COLO829 (cell line): ENCODE measurements around the gene UGGT1.
"Not testable (repeated sequence)": the region's sequence is repeated elsewhere in the genome, so short reads cannot be mapped to it uniquely, and the experiment has no call there.

Source experiments
- DNase-seq: peaks from one replicate; pipeline ENCODE4 v3.0.0; 2012; ENCODE audit warnings: low spot score

Gene UGGT1

DNA sequence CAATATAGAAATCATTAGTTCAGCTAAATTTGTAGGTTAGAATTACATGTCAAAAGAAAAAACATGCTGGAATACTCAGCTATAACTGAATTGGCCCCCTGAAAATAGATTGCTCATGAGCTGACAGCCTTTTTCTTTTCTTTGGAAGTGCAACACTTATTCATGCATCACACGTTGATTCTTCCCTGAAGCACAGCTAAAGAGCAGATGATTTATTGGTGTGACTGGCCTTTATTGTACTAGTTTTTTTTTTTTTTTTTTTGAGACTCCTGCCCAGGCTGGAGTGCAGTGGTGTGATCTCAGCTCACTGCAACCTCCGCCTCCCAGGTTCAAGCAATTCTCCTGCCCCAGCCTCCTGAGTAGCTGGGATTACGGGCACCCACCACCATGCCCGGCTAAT, 83.1 kb downstream of the UGGT1 start:
- DNase-seq: not testable (repeated sequence)

DNA sequence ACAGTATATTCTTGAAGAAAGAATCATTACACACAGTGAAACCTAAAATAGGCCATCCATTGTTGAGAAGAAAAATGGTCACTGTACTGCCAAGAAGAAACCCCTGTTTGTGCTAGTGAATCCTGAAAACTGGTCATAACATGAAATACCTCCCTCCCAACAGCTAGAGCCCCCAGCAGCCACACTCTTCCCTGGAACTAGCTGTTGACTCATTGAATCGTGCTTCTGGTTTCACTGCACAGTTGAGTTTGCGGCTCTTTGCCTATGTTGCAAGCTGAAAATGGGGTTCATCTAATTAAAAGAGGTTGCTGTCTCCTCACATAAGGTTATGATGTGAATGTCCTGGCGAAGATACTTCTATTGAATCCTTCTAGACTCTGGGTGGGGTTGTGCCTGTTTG, 86.3 kb downstream of the UGGT1 start:
- DNase-seq: no peak

DNA sequence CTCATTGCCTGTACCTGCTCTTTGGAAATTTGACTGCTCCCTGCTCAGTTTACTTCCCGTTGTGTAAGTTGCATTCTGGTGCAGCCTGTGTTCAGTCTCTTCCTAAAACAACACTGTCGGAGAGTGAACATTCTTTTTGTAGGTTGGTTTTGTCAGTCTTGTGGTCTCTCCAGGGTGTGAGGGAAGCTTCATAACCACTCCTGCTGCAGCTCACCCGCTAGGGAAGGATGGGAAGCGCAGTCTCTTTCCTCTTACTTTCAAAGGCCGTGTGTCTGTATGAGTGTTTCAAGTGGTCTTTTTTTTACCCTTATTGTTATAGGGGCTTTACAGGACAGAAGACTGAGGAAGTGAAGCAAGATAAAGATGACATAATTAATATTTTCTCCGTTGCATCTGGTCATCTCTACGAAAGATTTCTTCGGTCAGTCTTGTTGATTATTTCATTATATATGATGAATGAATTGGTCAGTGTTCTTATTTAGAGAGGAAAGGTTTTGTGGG, 87.2 kb downstream of the UGGT1 start:
- no peak for DNase-seq

DNA sequence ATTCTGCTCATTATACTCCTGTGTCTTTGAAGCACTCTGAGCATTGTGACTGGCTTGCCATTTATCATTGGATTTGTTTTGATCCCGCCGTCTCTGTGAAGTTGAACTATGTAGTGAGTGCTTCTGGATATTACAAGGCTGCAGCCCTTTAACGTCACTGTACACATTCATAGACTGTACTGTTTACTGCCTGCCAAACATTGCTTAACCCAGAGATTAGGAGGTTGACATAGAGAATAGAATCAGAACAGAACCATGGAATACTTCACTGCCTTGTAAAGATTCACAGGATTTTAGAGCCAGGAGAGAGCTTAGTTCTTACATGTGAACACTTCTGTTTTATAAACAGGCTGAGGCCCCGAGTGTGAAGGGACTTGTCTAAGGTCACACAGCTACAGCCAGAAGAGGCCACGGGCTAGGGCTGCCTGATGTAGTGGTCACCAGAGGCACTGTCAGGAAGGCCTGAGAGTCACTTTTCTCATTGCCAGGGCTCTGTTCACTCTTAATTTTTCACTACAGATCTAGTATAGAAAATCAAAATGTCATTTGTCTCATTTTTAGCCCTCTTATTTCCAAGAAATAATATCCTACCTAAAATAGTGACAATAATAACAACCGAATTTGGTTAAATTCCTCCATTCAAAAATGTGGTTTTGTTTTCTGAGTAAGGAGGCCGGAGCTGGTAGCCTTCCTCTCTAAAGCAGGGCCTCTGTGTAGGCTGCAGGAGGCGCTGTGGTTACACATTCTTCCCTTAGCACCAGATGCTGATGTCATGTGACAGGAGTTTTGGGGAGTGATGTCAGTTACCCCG, 87.9 kb downstream of the UGGT1 start:
- peak; percentile 18 for DNase-seq

DNA sequence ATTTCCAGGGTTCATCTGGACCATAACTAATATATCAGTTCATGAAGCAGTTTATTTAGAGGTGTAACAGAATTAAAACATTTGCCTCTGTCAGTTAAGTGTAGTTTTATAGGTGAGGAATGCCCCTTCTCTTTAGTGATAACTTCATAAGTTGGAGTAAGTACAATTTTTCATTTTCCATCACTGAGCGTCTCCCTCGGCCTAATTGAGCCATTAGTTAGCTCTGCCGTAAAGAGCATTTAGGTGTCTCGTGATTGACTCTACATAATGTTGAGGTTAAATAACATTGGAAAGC, 88.4 kb downstream of the UGGT1 start:
- no peak for DNase-seq

DNA sequence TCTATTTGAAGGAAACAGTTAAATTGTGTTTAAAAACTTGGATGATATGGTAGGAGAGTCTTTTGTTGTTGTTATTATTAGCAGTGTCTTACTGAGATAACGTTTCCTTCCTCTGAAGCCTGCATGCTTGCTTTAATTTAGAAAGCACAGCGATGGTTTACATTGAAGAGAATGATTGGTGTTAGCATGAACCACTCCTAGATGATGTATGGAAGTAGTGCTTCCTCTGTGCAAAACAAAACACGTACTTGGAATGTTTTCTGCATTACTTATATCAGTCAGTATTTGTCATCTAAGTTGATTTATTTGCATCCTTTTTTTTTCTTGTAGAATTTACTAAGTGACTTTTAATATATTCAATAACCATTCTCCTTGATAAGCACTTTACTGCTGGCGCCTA, 89.0 kb downstream of the UGGT1 start:
- no peak for DNase-seq

DNA sequence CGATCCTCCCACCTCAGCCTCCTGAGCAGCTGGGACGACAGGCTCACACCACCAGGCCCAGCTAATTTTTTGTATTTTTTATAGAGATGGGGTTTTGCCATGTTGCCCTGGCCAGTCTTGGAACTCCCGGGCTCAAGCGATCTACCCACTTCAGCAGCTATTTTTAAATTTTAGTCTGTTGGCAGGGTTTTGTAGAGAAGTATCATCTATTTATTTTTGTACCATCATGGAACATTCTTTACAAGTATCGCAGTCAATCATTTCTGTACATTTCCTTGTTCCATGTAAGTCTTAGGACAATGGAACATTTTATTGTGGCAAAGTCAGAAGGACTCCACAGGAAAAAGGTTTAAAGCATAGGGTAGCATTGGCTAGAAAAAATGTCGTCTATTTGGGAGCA, 94.6 kb downstream of the UGGT1 start:
- no peak for DNase-seq

DNA sequence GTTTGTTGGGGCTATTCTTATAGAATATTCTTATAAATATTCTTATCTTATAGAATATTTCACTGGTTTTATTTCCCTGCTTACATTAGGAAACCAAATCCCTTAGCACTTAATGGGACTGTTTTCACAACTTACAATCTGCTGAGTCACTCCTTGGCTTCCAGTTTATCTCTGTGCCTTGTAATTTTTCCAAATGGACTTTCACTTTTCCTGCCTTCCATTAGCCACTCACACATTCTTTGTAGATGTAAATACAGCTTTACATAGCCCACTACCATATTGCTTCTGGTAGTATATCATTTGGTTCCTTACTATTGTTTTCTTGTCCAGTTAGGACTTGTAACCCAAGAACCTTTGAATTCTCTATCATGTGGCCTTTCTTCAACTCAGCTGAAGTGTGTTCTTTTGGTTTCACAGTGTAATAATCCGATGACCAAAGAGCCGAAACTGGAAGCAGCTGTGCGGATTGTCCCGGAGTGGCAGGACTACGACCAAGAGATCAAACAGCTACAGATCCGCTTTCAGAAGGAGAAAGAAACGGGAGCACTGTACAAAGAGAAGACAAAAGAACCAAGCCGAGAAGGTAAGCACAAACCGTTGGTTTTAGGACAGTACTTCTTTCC, 96.1 kb downstream of the UGGT1 start:
- DNase-seq: no peak

DNA sequence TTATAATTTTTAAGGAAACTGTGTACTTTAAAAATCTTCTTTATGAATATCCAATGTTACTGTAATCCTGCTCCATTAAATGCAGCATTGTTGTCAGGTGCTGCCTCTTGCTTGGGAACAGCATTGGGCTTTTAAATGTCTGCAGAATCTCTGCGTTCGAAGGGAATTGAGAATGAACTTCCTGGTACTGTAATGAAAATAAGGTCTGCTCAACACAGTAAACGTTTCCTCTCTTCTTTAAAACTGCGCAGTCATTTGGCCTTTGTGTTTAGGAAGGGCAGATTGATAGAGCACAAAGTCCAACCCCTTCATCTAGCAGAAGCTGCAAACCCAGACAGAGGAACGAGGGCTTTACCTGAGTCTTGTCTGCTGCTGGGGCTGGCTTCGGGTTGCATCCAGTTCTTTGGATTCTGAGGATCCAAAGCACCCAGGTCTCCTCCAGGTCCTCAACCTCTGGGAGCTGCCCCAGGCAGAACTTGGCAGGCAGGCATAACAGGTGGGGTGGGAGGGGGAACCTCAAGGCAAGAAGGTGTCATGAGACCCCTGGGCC, 104.5 kb downstream of the UGGT1 start:
- DNase-seq: no peak

DNA sequence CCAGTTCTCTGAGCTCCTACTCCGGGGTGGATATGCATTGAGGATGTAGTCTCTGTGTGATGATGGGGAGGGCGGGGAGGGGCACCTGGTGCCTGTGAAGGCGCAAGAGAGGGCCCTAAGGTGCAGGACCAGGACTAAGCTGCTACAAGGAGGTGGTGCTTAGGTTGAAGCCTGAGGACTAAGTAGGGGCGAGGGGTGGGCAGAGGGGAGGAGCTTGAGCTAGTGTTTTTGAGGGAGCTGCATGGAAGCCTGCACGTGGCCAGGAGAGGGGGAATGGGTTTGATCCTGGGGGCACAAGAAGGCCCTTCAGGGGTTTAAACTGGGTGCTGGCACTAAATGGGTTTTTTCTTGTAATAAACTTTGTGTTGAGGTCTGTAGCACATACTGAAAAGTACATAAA, 105.0 kb downstream of the UGGT1 start:
- no peak for DNase-seq

DNA sequence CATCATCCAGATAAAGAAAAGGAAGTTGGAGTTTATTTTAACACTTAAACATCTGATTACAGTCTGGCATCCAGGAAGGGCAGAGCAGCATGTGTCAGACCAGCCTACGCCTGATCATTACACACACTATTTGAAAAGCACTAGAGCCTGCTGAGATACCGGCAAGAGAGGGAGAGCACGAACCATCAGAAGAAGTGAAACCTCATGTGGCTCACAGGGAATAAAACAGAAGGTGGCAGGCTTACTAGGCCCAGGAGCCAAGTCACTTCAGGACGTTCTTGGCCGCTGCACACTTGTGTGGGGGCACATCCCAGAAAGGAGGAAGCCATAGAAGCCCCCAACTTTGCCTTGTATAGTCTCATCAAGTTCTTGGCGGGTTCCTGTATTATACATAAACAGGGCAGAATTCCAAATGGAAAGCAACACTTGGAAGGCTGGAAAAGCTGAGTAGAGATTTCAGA, 105.5 kb downstream of the UGGT1 start:
- DNase-seq: no peak

DNA sequence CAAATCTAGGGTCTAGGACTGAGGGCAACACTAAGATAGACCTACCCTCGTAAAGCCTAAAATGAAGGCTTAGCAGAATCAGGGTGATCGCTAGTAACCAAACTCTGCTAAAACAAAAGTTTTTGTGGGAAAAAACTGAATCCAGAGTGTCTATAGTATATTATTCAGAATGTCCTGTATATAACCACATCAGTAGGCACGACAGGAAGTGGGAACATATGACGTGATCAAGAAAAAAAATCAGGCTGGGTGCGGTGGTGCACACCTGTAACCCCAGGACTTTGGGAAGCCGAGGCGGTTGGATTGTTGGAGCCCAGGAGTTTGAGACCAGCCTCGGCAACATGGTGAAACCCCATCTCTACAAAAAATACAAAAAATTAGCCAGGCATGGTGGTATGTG, 106.1 kb downstream of the UGGT1 start:
- no peak for DNase-seq

DNA sequence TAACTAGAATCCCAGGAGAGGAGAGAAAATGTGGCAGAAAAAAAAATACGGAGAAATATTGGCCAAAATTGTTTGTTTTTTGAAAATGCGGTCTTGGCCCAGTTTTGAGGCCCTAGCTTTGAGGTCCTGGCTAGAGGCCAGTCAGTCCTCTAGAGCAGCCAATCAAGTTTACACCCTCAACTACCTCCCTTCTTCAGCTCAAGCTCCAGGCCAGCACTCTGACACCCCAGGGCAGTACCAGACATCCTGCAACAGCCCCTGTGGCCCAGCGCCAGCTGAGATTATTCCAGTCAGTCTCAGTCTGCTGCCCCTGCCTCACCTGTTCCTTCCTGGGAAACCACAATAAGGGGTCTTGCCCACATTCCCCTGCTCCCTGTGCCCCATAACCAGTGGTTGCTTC, 107.7 kb downstream of the UGGT1 start:
- no peak for DNase-seq

DNA sequence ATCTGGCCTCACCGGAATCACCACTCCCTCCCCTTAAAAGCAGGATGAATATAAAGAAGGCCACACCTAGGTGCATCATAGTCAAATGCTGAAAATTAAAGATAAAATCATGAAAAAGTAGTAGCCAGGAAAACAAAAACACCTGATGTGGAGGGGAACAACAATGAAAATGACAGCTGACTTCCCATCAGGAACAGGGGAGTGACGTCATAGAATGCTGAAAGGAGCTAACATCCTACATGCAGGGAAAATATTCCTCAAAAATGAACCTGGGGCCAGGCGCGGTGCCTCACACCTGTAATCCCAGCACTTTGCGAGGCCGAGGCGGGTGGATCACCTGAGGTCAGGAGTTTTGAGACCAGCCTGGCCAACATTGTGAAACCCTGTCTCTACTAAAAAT, 108.1 kb downstream of the UGGT1 start:
- DNase-seq: no peak

DNA sequence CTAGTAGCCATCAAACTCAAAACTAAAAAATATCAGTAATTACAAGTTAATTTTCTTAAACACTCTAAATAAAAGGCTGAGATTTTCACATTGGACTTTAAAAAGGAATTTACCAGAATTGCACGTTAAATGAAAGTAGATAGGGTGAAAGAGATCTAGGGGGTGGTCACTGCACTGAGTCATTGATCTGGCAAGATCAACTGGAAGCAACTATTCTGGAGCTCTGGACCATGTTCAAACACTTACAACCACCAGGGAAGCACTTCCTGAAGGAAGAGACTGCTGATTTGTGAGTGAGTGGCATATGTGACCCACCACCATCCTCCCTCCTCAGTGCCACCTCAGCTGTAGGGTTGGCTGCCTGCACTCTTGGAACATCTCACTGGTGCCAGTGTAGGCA, 111.8 kb downstream of the UGGT1 start:
- DNase-seq: no peak

DNA sequence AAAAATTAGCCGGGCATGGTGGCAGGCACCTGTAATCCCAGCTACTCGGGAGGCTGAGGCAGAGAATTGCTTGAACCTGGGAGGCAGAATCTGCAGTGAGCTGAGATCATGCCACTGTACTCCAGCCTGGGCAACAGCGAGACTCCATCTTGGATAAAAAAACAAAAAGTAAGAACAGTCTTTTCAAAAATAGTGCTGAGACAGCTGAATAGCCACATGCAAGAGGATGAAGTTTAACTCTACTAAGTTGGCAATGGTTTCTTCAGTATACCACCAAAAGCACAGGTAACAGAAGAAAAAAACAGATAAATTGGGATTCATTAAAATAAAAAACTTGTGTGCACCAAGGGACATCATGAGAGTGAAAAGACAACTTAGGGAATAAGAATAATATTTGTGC, 115.2 kb downstream of the UGGT1 start:
- no peak for DNase-seq

DNA sequence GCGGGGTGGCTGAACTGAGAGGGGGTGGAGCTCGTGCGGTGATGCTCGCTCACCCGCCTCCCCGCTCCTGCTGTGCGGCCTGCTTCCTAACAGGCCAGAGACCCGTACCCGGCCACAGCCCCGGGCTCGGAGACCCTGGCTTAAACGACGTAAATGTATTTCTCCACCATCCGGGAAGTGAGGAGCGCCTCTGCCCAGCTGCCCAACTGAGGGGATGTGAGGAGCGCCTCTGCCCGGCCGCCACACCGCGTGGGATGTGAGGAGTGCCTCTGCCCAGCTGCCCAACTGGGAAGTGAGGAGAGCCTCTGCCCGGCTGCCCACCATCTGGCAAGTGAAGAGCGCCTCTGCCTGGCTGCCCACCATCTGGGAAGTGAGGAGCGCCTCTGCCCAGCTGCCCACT, 117.0 kb downstream of the UGGT1 start:
- DNase-seq: no peak

DNA sequence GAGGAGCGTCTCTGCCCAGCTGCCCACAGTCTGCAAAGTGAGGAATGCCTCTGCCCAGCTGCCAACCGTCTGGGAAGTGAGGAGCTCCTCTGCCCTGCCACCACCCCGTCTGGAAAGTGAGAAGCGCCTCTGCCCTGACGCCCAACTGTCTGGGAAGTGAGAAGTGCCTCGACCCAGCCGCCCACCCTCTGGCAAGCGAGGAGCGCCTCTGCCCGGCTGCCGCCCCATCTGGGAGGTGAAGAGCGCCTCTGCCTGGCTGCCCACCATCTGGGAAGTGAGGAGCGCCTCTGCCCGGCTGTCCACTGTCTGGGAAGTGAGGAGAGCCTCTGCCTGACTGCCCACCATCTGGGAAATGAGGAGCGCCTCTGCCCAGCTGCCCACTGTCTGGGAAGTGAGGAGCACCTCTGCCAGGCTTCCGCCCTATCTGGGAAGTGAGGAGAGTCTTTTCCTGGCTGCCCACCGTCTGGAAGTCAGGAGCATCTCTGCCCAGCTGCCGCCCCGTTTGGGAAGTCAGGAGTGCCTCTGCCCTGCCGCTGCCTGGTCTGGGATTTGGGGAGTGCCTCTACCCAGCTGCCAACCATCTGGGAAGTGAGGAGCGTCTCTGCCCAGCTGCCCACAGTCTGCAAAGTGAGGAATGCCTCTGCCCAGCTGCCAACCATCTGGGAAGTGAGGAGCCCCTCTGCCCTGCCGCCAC, 117.8 kb downstream of the UGGT1 start:
- not testable (repeated sequence) for DNase-seq

DNA sequence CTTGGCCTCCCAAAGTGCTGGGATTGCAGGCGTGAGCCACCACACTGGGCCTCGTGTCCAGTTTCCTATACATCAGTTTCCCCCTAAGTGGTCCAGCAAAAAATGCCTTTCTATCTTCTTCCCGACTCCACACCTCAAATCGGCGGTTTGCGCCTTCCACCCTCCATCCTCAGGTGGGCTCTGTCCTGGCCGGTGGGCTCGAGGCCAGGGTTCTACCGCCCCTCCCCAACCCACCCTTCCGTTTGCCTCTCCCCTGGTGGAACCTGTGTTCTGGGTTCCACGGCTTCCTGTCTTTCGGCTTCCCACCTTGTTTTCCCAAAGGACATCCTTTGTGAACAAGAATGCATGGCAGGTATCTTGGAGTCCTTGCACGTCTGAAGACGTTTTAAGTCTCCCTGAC, 123.3 kb downstream of the UGGT1 start:
- no peak for DNase-seq

DNA sequence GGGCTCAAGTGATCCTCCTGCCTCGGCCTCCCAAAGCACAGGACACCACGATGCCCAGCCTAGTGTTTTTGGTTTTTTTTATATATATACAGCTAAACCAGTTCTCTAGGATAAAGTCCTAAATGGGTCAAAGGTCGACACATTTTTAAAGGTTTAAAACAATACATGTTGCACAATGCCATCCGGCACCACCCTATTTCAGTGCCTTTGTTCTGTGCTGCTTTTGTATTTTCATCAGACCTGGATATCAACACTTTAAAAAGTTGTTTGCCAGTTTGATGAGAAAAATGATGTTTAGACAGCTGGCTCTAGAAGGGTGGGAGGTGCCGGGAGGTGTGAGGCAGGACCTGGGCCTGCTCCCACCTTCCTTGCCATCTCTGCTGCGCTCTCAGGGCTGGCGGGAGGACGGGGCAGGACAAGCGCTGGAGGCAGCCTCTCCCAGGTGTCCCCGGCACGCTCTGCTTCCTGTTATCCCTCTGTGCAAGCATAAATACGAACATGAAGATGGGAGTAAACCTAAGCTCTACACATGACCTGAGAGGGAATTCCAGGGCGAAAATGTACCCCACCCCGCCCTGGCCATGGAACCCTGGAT, 124.0 kb downstream of the UGGT1 start:
- no peak for DNase-seq

DNA sequence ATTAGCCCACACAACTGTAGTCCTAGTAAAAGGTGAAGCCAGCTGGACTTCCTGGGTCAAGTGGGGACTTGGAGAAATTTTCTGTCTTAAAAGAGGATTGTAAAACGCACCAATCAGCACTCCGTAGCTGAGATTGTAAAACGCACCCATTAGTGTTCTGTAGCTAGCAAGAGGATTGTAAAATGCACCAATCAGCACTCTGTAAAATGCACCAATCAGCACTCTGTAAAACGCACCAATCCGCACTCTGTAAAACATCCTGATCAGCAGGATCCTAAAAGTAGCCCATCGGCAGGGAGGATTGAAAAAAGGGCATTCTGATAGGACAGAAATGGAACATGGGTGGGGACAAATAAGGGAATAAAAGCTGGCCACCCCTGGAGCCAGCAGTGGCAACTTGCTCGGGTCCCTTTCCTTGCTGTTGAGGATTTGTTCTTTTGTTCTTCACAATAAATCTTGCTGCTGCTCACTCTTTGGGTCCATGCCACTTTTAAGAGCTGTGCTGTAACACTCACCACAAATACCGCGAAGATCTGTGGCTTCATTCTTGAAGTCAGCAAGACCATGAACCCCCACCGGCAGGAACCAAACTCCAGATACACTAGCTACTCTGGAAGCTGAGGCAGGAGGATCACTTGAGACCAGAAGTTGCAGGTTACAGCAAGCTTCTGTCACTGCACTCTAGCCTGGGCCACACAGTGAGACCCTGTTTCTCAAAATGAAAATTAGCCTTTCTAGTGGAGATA, 125.1 kb downstream of the UGGT1 start:
- DNase-seq: no peak

DNA sequence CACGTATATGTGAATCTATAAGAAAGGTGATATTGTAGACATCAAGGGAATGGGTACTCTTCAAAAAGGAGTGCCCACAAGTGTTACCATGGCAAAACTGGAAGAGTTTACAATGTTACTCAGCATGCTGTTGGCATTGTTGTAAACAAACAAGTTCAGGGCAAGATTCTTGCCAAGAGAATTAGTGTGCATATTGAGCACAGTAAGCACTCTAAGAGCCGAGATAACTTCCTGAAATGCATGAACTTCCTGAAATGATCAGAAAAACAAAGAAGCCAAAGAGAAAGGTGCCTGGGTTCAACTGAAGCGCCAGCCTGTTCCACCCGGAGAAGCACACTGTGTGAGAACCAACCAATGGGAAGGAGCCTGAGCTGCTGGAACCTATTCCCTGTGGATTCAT, 126.7 kb downstream of the UGGT1 start:
- DNase-seq: no peak
